ENCODE measurements around the gene STRIP1.

The STRIP1 gene

DNA sequence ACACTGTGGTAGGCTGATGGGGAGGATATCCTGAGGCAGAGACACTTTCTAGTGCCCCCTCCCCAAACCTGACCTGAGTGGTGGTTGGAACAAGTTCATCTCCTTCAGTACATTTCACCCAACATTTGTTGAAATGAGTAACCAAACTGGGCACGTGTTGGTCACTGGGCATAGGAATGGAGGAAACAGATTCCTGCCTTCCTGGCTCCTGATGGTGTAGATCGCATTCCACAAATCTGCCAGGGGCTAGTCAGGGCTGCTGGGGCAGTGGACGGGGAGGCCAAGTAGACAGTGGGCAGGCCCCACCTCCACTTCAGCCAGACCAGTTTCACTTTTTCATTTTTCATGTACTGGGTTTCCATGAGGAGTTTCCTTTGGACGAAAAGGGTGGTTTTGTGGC, 52.5 kb downstream of the STRIP1 start:
- Histone ChIP-seq H3K36me3 (ENCODE audit: insufficient read depth, low read length) (no peaks in the 10 kb centered on the region), H3K4me3 (no peak overlapping the region), H3K9ac (ENCODE audit: insufficient read length) (no peak overlapping the region), H3K9me3 (ENCODE audit: low read depth, low read length) (no peaks in the 10 kb centered on the region), H3K27ac (no peak overlapping the region)
- TF ChIP-seq POLR2AphosphoS5 (IDR thresholded peaks at IDR 0.05; ENCODE audit: borderline replicate concordance, low read depth, low read length) (no peak), EZH2 (IDR thresholded peaks at IDR 0.05) (no peak), FOXP2 (optimal IDR thresholded peaks at IDR 0.05; ENCODE audit: control extremely low read depth, extremely low read length, insufficient read depth) (no peak)
- no peak for DNase-seq (ENCODE audit: low read depth, low spot score)

DNA sequence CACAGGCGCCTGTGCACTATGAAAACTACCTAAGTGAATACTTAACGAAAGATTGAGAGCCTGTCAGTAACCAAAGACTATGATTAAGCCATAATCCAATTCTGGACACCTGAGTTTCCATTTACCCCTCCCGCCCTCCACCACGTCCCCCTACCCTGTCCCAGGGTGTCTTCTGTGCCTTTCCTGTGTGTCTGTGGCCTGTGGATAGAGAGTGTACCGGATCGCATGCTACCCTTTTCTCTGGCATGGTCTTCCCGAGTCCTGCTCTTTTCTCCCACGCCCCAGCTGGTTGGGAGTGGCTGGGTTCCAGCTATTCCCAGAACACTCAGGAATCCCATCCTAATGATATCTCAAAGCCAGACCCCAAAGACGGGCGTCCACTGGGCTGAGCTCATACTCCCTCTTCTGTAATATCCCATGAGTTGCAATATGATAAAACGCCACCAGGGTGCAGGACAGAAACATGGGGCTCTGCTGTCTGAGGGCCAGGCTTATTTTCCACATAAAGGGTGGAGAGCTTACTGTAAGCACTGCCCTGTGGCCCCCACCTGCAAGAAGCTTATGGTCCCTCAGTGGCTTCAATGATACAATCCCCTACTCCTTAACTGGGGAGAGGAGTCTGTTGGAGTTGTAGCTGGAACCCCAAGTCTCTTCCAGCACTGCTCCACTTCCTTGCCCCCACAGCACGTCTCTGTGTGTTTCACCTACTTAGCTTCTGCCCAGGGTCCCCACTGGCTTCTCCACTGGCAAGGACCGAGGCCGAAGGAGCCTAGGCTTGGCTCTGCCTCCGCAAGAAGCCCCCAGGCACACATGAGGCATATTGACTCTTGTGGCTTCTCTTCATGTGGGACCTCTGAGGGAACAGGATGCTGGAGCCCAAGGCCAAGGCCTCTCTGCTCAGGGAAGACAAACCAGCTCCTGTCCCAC, 53.7 kb downstream of the STRIP1 start:
- no peak for DNase-seq (ENCODE audit: low read depth, low spot score)

GRCh38 chr1:110088739-110089316, 54.4 kb downstream of the STRIP1 start:
- Histone ChIP-seq H3K9me3 (ENCODE audit: low read depth, low read length) (no peaks in the 10 kb centered on the region), H3K36me3 (ENCODE audit: insufficient read depth, low read length) (no peaks in the 10 kb centered on the region), H3K9ac (ENCODE audit: insufficient read length) (no peak overlapping the region), H3K27ac (no peak overlapping the region), H3K4me3 (no peak overlapping the region)
- no peak for DNase-seq (ENCODE audit: low read depth, low spot score)
- TF ChIP-seq POLR2AphosphoS5 (IDR thresholded peaks at IDR 0.05; ENCODE audit: borderline replicate concordance, low read depth, low read length) (no peak), FOXP2 (optimal IDR thresholded peaks at IDR 0.05; ENCODE audit: control extremely low read depth, extremely low read length, insufficient read depth) (no peak), EZH2 (IDR thresholded peaks at IDR 0.05) (no peak)

More for the DNA sequence above, 53.7 kb downstream of the STRIP1 start:
- no peaks in the 10 kb centered on the region for H3K9me3 ChIP-seq (ENCODE audit: low read depth, low read length)
- H3K36me3 ChIP-seq (ENCODE audit: insufficient read depth, low read length) = no peaks in the 10 kb centered on the region
- H3K27ac ChIP-seq = no peak overlapping the region
- TF ChIP-seq EZH2 (IDR thresholded peaks at IDR 0.05) (no peak), FOXP2 (optimal IDR thresholded peaks at IDR 0.05; ENCODE audit: control extremely low read depth, extremely low read length, insufficient read depth) (no peak), POLR2AphosphoS5 (IDR thresholded peaks at IDR 0.05; ENCODE audit: borderline replicate concordance, low read depth, low read length) (no peak)
- no peak overlapping the region for H3K9ac ChIP-seq (ENCODE audit: insufficient read length)
- no peak overlapping the region for H3K4me3 ChIP-seq

DNA sequence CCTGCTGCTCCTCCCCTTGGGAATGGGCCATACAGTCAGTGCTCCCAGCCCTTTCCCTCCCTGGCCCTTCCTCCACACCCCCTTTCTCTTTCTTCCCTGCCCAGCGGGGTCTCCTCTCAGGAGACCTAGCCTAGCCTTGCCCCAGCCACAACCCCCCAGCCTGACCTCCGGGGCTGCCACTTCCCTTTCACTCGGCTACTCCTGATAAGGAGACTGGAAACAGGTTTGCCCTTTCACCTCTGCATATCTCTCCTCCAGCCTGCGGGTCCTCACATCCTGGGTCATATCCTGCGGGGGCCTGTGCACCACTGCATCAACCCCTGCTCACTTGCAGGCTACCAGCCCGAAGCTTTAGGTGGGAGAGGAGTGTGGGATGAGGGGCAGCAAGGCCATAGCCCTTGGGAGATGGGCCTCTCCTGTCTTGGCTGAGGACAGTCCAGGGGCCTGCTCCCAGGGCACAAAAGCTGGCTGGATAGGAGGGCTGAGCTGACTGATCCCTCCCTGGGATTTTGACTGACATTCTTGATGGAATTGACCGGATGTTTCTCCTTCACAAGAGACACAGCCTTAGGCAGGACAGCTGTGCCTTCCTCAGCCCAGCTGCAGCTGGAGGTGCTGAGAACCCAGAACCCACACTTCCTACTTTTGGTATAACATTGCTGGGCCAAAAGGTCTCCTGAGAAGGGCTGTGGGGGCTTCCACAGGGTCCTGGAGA, 55.3 kb downstream of the STRIP1 start:
- Histone ChIP-seq H3K4me3 (no peak overlapping the region), H3K36me3 (ENCODE audit: insufficient read depth, low read length) (no peaks in the 10 kb centered on the region), H3K27ac (no peak overlapping the region), H3K9ac (ENCODE audit: insufficient read length) (no peak overlapping the region), H3K9me3 (ENCODE audit: low read depth, low read length) (no peaks in the 10 kb centered on the region)
- TF ChIP-seq FOXP2 (optimal IDR thresholded peaks at IDR 0.05; ENCODE audit: control extremely low read depth, extremely low read length, insufficient read depth) = no peak
- TF ChIP-seq EZH2 (IDR thresholded peaks at IDR 0.05) = no peak
- TF ChIP-seq POLR2AphosphoS5 (IDR thresholded peaks at IDR 0.05; ENCODE audit: borderline replicate concordance, low read depth, low read length) = no peak
- DNase-seq (ENCODE audit: low read depth, low spot score) = no peak

GRCh38 chr1:110091381-110091780, 57.0 kb downstream of the STRIP1 start:
- no peak for DNase-seq (ENCODE audit: low read depth, low spot score)
- TF ChIP-seq POLR2AphosphoS5 (IDR thresholded peaks at IDR 0.05; ENCODE audit: borderline replicate concordance, low read depth, low read length) (no peak), EZH2 (IDR thresholded peaks at IDR 0.05) (no peak), FOXP2 (optimal IDR thresholded peaks at IDR 0.05; ENCODE audit: control extremely low read depth, extremely low read length, insufficient read depth) (no peak)
- Histone ChIP-seq H3K27ac (no peak overlapping the region), H3K9me3 (ENCODE audit: low read depth, low read length) (no peaks in the 10 kb centered on the region), H3K4me3 (no peak overlapping the region), H3K36me3 (ENCODE audit: insufficient read depth, low read length) (no peaks in the 10 kb centered on the region), H3K9ac (ENCODE audit: insufficient read length) (no peak overlapping the region)

DNA sequence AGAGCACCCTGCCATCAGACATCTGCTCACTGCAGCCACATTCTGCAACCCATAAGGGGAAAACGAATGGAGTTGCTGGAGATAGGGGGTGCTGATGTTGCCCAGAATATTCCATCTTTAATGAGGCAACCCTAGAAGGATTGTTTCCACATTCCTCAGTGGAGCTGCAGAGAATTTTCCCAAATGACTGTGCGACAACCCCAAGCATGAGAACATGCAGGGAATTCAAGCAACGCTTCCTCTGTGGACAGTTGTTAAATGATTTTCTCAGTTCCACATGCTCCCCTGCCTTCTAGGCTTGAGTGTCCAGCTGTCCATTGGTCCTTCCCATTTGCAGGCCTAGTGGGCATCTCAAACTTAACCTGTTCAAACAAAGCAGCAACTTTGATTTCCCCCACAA, 57.4 kb downstream of the STRIP1 start:
- no peaks in the 10 kb centered on the region for H3K36me3 ChIP-seq (ENCODE audit: insufficient read depth, low read length)
- TF ChIP-seq POLR2AphosphoS5 (IDR thresholded peaks at IDR 0.05; ENCODE audit: borderline replicate concordance, low read depth, low read length) (no peak), EZH2 (IDR thresholded peaks at IDR 0.05) (no peak), FOXP2 (optimal IDR thresholded peaks at IDR 0.05; ENCODE audit: control extremely low read depth, extremely low read length, insufficient read depth) (no peak)
- H3K27ac ChIP-seq = no peak overlapping the region
- H3K9ac ChIP-seq (ENCODE audit: insufficient read length) = no peak overlapping the region
- no peaks in the 10 kb centered on the region for H3K9me3 ChIP-seq (ENCODE audit: low read depth, low read length)
- no peak for DNase-seq (ENCODE audit: low read depth, low spot score)
- no peak overlapping the region for H3K4me3 ChIP-seq

DNA sequence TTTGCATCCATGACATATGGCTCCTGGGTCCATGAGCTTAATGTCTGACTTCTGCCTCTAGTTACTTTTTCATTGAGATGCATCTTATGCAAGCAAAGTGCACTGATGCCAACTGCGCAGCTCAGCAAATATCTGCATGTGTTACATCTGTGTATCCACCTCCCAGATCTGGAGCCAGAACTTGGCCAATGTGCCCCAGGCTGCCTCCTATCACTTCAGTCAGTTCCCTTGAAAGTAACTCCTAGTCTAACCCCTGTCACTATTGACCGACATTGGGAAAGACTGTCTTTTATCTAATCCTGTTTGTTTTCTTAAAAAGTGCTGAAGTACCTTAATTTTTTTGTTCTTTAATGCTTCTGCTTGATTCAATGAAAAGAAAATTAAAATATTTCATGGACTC, 58.6 kb downstream of the STRIP1 start:
- TF ChIP-seq EZH2 (IDR thresholded peaks at IDR 0.05) = no peak
- TF ChIP-seq POLR2AphosphoS5 (IDR thresholded peaks at IDR 0.05; ENCODE audit: borderline replicate concordance, low read depth, low read length) = no peak
- TF ChIP-seq FOXP2 (optimal IDR thresholded peaks at IDR 0.05; ENCODE audit: control extremely low read depth, extremely low read length, insufficient read depth) = no peak
- Histone ChIP-seq H3K27ac (no peak overlapping the region), H3K9me3 (ENCODE audit: low read depth, low read length) (no peaks in the 10 kb centered on the region), H3K4me3 (no peak overlapping the region), H3K36me3 (ENCODE audit: insufficient read depth, low read length) (no peaks in the 10 kb centered on the region), H3K9ac (ENCODE audit: insufficient read length) (no peak overlapping the region)
- no peak for DNase-seq (ENCODE audit: low read depth, low spot score)
